Stromal cell of bone marrow (primary cell): Measurements from ENCODE around the gene HMG20A.

ENCODE experiments used
- DNase-seq: peaks from one replicate; pipeline ENCODE4 v3.0.0-alpha.2; 2012; ENCODE audit warnings: low read depth

The HMG20A gene

GRCh38 chr15:77521206-77521605, 100.5 kb downstream of the HMG20A start:
- no peak for DNase-seq

GRCh38 chr15:77525400-77525811, 104.7 kb downstream of the HMG20A start:
- no peak for DNase-seq

- no peak for DNase-seq
These were observed 105.4 kb downstream of the HMG20A start for GRCh38 chr15:77525907-77526594.

GRCh38 chr15:77526595-77527163, 106.0 kb downstream of the HMG20A start:
- no peak for DNase-seq

- DNase-seq, result no peak
These were observed 106.6 kb downstream of the HMG20A start for GRCh38 chr15:77527164-77527778.

- no peak for DNase-seq
These were observed 107.1 kb downstream of the HMG20A start for GRCh38 chr15:77527831-77528231.

- no peak for DNase-seq
These were observed 107.7 kb downstream of the HMG20A start for GRCh38 chr15:77528290-77528967.

GRCh38 chr15:77528968-77529319, 108.3 kb downstream of the HMG20A start:
- no peak for DNase-seq

GRCh38 chr15:77529394-77530159, 108.9 kb downstream of the HMG20A start:
- DNase-seq, result no peak

GRCh38 chr15:77530576-77530975, 109.9 kb downstream of the HMG20A start:
- no peak for DNase-seq

- no peak for DNase-seq
These were observed 110.7 kb downstream of the HMG20A start for GRCh38 chr15:77531191-77532000.

- DNase-seq, result no peak
These were observed 111.5 kb downstream of the HMG20A start for GRCh38 chr15:77532067-77532710.

- no peak for DNase-seq
These were observed 112.2 kb downstream of the HMG20A start for GRCh38 chr15:77532846-77533245.

GRCh38 chr15:77533578-77534430, 113.1 kb downstream of the HMG20A start:
- no peak for DNase-seq
